GM21367 (cell line): ENCODE measurements around the gene TP53TG3C.
"Not testable (repeated sequence)": the region's sequence is repeated elsewhere in the genome, so short reads cannot be mapped to it uniquely, and the experiment has no call there.

Source experiments
- ATAC-seq: cut with Tn5 transposase; IDR thresholded peaks from one replicate; pipeline ENCODE4 v1.9.1; 2021; ENCODE audit not compliant: unreplicated experiment

TP53TG3C gene

DNA sequence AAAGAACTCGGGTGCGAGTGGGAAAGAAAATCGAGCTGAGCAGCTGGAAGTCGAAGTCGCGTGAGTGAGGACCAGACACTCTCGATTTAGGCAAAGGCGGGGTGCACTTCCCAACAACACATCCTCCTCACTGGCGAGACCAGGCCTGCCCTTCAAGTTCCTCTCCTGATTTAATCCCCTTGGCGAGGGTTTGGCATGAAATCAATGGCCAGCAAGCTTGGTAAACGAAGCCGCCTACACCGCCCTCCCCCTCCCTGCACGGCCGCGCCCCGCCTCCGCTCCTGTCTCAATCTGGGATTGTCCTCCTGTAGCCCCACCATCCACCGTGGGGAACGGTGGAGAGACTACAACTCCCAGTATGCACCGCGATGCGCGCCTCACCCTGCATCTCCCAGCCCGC lies at the start of gene TP53TG3C:
Gene TP53TG3C (plus strand): TSS at position 301 of the 400 bp plus-strand sequence. CDS start 68 bp downstream, at position 369.
- not testable (repeated sequence) for ATAC-seq
